Measurements from ENCODE around the gene PATL2.

Gene PATL2

DNA sequence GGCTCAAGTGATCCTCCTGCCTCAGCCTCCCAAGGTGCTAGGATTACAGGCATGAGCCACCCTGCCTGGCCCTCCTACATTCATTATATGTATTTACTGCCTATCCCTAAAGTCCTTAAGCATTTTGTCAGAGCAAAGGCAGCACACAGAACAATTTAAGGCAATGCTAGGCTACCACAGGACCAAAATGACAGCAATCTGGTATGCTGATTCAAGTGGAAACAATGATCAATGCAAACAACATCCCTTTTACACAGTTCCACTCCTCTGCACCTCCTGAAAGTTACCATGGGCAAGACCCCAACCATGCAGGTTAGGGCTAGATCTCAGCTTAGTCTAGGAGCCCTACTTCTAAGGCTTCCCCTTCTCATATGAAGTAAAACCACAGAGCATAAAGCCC, 87.9 kb downstream of the PATL2 start:
- H3K36me3 Mint-ChIP-seq (ENCODE audit: low read depth) = peaks cover 99% of the 10 kb centered on the region
- H3K9me3 Mint-ChIP-seq = peaks cover 17% of the 10 kb centered on the region
- H3K27me3 Mint-ChIP-seq = no peaks in the 10 kb centered on the region
- H3K4me1 Mint-ChIP-seq (ENCODE audit: low read depth) = peaks cover 7% of the 10 kb centered on the region
- intact Hi-C loops (cut with micrococcal nuclease) = no loop called here
- H3K27ac Mint-ChIP-seq = no peak overlapping the region
- no peak overlapping the region for H3K4me3 Mint-ChIP-seq

DNA sequence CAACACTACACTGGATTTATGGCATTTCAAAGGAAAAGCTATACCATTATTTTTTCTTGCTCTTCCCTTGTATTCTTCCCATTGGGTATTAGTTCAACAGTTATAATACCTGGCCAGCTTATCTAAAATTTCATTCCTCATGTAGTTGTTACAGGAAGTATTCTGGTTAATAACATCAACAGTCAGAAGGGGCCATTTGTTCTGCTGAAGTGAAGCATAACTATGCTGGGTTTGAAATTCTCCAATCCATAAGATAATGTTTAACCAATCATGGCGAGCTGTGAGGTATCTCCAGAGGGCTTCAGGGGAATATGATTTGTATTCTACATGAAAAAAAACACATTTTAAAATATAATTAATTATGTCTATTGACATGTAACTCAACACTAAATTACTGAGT, 91.0 kb downstream of the PATL2 start:
- peaks cover 2% of the 10 kb centered on the region for H3K4me1 Mint-ChIP-seq (ENCODE audit: low read depth)
- peaks cover 99% of the 10 kb centered on the region for H3K36me3 Mint-ChIP-seq (ENCODE audit: low read depth)
- H3K27ac Mint-ChIP-seq = no peak overlapping the region
- peaks cover 1% of the 10 kb centered on the region for H3K9me3 Mint-ChIP-seq
- intact Hi-C loops (cut with micrococcal nuclease) = no loop called here
- no peaks in the 10 kb centered on the region for H3K27me3 Mint-ChIP-seq
- no peak overlapping the region for H3K4me3 Mint-ChIP-seq

DNA sequence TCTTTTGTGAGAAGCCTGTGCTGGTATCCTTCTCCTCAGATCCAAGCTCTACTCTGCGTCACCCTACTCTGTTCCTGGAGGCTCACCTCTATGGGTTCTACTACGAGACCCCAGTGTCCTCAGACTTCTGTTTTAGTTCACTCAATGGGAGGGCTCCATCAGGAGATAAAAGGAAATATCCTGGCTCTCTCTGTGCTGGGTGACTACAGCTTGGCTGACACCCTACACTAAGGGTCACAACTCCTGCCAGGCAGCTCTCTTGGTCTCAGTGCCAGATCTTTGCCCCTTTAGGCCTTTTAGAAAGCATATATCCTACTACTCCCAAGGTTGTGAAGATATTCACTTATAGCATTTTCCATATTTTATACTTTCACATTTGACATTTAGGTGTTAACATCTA, 94.1 kb downstream of the PATL2 start:
- Mint-ChIP-seq H3K4me3 (no peak overlapping the region), H3K9me3 (no peaks in the 10 kb centered on the region), H3K27me3 (no peaks in the 10 kb centered on the region), H3K36me3 (ENCODE audit: low read depth) (peaks cover 97% of the 10 kb centered on the region), H3K4me1 (ENCODE audit: low read depth) (no peaks in the 10 kb centered on the region), H3K27ac (no peak overlapping the region)
- intact Hi-C loops (cut with micrococcal nuclease) = no loop called here

Measured in dendritic cell treated with granulocyte-macrophage colony-stimulating factor and Interleukin-4, amounts not matched to agents 40 ng/mL and 50 ng/mL, for 4 days (primary cell).